HepG2 (cell line): ENCODE data around the gene TLL2.

ENCODE experiments used
- ATF7 ChIP-seq, 2 experiments: fragments of 450-650 bp in 1 of 2; sonication (generic) in 1 of 2; formaldehyde crosslinking in 1 of 2; IDR thresholded peaks; 2 replicates each; pipeline versions ENCODE4 v1.4.0 to v1.6.1; 2016 to 2020; ENCODE audit warnings: antibody characterized with exemption in 1 of 2, mild to moderate bottlenecking in 1 of 2, missing genetic modification reagents in 1 of 2
- CBX5 ChIP-seq: sonication (generic); formaldehyde crosslinking; IDR thresholded peaks from 2 replicates; pipeline ENCODE4 v1.4.0; 2020; ENCODE audit warnings: missing genetic modification reagents, borderline replicate concordance
- CREB3 ChIP-seq: sonication (generic); formaldehyde crosslinking; IDR thresholded peaks from 2 replicates; pipeline ENCODE4 v1.5.0; 2020; ENCODE audit warnings: missing genetic modification reagents
- CTCF ChIP-seq: sonication (generic); formaldehyde crosslinking; IDR thresholded peaks from 2 replicates; pipeline ENCODE4 v1.5.0; 2020; ENCODE audit warnings: mild to moderate bottlenecking, missing genetic modification reagents, moderate library complexity
- FOXA3 ChIP-seq: IDR thresholded peaks from 2 replicates; pipeline ENCODE4 v1.6.1; 2016; ENCODE audit warnings: missing genetic modification reagents, missing compliant biosample characterization
- FOXK1 ChIP-seq: sonication (generic); formaldehyde crosslinking; IDR thresholded peaks from 2 replicates; pipeline ENCODE4 v1.4.0; 2020; ENCODE audit warnings: low read depth, missing genetic modification reagents, borderline replicate concordance
- MYNN ChIP-seq: sonication (generic); formaldehyde crosslinking; IDR thresholded peaks from 2 replicates; pipeline ENCODE4 v1.4.0; 2020; ENCODE audit warnings: mild to moderate bottlenecking, low read depth, missing genetic modification reagents
- POLR2A ChIP-seq, 2 experiments: IDR thresholded peaks; 2 replicates each; pipeline ENCODE4 v1.6.1; 2011; ENCODE audit warnings: low read depth in 2 of 2, low read length in 2 of 2, mild to moderate bottlenecking in 1 of 2, moderate library complexity in 1 of 2; ENCODE audit not compliant: insufficient read depth in 1 of 2
- RERE ChIP-seq: IDR thresholded peaks from 2 replicates; pipeline ENCODE4 v1.6.1; 2016; ENCODE audit warnings: low read depth, missing genetic modification reagents, missing compliant biosample characterization
- REST ChIP-seq, 2 experiments: IDR thresholded peaks; 2 replicates each; pipeline ENCODE4 v1.6.1; 2011 to 2012; ENCODE audit warnings: low read length in 2 of 2, borderline replicate concordance in 1 of 2, low read depth in 1 of 2, mild to moderate bottlenecking in 1 of 2, moderate library complexity in 1 of 2
- SIN3A ChIP-seq: IDR thresholded peaks from 2 replicates; pipeline ENCODE4 v1.6.1; 2011; ENCODE audit warnings: low read depth, mild to moderate bottlenecking, control low read depth, low read length, borderline replicate concordance
- SMC3 ChIP-seq: IDR thresholded peaks from 2 replicates; pipeline ENCODE4 v1.6.1; 2011; ENCODE audit warnings: low read length, improper control_type of control experiment
- ZNF850 ChIP-seq: sonication (generic); formaldehyde crosslinking; conservative IDR thresholded peaks from 2 replicates; pipeline ENCODE4 v1.9.0; 2021; ENCODE audit warnings: mild to moderate bottlenecking, missing genetic modification reagents

- TF ChIP-seq FOXK1 (CRISPR knock-in tag) (no peak), POLR2A (IDR thresholded peaks at IDR 0.05; ENCODE audit: insufficient read depth in 1 of 2, low read depth in 2 of 2, low read length in 2 of 2) (no peak), CTCF (CRISPR knock-in tag) (no peak), MYNN (CRISPR knock-in tag) (no peak), ATF7 (IDR thresholded peaks at IDR 0.05) (no peak), ATF7 (CRISPR knock-in tag; IDR thresholded peaks at IDR 0.05) (no peak), REST (IDR thresholded peaks at IDR 0.05; ENCODE audit: borderline replicate concordance in 1 of 2, low read depth in 1 of 2, low read length in 2 of 2) (no peak), SIN3A (no peak), SMC3 (no peak), FOXA3 (no peak), ZNF850 (no peak), RERE (CRISPR knock-in tag) (no peak), CREB3 (CRISPR knock-in tag) (no peak), CBX5 (CRISPR knock-in tag) (no peak)
Measured at GRCh38 chr10:96338279-96338925, 175.3 kb downstream of the TLL2 start.
